GM18526 (cell line): ENCODE measurements around the gene MMP19.

ENCODE experiments used
- POLR2A ChIP-seq: IDR thresholded peaks from 3 replicates; pipeline ENCODE4 v1.6.1; 2011; ENCODE audit not compliant: insufficient read length; ENCODE audit errors: extremely low read depth

Gene MMP19

GRCh38 chr12:55795950-55796349 is 46.8 kb downstream of the MMP19 start:
- TF ChIP-seq POLR2A = no peak

- no peak for TF ChIP-seq POLR2A
Observed at GRCh38 chr12:55789893-55790292, 52.8 kb downstream of the MMP19 start.

GRCh38 chr12:55789171-55789570 is 53.6 kb downstream of the MMP19 start:
- no peak for TF ChIP-seq POLR2A

- TF ChIP-seq POLR2A = no peak
Observed at GRCh38 chr12:55788546-55788945, 54.2 kb downstream of the MMP19 start.
